CD4-positive, alpha-beta T cell treated with Interleukin-6 for 4 hours (primary cell): ENCODE data around the gene DACT3.

Source experiments
- DNase-seq: peaks from one replicate; pipeline ENCODE4 v3.0.0-alpha.2; 2020; ENCODE audit warnings: mixed read lengths

Gene DACT3

DNA sequence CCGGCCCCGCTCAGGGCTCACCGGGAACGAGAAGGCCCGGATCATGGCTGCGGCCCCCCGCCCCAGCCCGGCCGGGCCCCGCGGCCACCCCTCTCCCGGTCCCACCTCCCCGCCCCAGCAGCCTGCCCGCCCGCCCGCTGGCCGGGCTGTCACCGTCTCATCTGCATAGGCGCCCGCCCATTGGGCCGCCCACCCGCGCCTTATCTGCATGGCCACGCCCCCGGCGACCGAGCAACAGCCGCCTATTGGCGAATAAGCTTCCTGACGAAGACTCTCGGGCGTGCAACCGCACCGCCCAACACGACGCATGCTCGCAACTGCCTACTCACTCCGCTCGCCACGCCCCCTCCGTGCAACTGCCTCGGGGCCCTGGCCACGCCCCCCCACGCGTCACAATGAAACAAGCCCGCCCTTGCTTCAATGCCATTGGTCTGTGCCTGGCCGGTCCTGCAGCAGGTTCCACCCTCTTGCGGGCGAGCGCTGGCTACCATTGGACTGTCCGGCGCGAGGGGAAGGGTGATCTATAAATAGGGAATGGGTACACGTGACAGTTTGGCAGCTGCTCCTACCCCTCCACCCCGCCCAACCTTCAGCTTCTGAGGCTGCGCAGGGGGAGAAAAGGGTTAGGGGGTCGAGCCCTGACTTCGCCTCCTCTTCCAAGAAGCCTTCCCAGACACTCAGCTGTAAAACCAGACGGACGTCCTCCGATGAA is at the start of gene DACT3:
Gene DACT3, minus strand, starts transcription at position 163 of the 712 bp plus-strand sequence. Its CDS starts 118 bp downstream, at position 45.
- peak; percentile 100 for DNase-seq

GRCh38 chr19:46710687-46711086 is 49.7 kb upstream of the DACT3 start:
- no peak for DNase-seq

DNA sequence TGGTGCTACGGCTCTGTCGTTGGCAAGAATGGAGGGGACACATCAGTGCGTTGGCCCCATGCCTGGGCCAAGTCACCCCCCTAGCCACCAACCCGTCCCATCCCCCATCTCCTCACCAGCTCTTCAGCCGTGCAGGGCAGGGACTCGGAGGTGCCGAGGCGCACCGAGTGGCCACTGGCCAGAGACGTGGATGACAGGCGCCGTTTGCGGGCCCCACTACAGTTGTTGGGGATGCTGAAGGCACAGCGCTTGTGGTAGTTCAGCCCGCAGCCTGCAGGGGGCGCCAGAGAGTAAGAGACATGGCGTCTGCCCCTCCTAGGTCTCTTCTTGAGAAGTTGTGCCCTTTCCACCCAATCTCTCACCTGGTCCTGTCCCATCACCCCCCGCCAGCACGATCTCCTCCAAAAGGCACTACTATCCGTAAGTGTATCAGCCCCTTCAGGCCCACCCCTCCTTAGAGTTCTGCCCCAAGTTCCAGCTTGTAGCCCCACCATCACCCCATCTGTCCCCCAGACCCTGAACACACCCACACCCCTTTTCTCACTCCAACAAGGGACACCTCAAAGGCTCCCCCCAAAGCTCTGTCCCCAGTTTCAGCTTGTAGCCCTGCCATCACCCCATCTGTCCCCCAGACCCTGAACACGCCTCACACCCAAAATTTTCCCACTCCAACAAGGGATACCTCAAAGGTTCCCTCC is 43.5 kb upstream of the DACT3 start:
- DNase-seq = peak; percentile 88

DNA sequence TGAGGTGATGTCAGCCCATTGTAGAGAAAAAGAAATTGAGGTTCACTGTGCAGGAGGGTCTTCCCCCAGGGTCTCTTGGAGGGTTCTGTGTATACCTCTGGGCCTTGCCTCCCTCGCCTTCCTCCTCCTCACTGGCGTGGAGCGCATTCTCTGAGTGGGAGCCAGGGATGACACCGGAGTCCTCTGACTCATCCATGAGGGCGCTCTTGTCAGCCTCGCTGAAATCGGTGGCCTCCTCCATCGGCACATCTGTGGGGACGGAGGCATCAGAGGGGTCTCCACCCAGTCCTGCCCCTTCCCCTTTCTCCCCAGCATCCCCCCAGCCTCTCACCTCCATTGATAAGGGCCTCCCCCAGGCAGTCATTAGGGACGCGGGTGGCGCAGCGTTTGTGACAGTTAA is 39.7 kb upstream of the DACT3 start:
- no peak for DNase-seq

DNA sequence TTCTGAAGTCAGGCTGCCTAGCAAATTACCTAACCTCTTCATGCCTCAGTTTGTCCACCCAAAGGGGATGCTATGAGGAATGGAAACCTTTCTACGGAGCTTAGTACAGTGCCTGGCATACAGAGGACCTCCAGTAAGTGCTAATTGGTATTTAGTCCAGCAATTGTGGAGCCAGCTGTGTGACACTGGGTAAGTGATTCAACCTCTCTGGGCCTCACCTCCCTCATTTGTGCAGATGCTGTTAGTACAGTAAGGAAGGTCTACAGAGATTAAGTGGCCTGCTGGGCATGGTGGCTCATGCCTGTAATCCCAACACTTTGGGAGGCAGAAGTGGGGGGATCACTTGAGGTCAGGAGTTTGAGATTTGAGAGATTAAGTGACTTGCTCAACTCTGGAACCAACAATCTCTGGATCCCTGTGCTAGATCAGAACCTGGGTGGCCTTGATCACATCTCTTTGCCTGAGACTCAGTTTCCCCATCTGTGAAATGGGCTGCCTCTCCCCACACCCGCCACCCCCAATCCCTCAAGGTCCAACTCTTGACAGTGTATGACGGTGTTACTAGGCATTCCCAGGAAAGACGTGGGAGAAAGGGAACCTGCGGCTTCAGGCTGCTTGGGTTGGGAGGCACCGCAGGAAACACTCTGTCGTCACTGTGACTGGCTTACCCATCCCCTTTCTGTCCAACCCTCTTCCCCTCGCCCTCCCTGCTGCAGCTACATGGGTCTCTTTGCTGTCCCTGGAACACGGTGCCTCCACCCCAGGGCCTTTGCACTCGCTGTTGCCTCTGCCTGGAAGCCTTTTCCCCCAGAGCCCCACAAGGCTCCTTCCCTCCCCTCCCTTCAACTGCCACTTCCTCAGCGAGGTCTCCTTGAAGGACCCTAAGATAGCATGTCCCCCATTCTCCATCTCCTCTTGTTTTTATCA is 37.7 kb upstream of the DACT3 start:
- no peak for DNase-seq

DNA sequence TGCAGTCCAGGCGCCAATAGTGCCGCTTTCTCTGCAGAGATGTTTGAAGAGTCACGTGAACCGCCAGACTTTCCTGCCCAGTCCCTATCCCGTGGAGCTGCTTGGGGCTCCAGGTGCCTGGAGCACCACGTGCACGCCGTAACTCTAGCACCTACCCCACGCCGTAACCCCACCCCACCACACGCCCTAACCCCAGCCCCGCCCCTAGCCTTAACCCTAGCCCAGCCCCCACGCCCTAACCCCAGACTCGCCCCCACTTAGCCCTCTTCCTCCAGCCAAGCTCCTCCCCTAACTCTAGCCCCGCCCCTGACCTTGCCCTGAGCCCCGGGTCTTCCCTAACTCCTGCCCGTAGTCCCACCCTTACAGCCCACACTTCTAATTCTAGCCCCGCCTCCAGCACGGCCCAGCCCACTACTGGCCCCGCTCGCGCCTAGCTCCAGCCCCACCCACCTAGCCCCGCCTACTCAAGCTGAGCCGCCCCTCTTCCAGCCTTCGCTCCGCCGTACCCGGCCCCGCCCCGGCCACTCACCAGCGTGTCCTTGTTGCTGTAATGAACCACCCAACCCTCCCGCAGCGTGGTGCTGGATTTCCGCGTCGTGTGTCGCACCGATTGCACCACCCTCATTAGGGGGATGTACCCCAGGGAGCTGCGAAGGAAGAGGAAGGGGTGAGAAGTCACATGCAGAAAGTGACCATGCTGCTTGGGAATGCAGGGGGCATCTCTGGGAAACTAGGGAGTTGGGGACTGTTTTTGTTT is 36.4 kb upstream of the DACT3 start:
- DNase-seq = no peak

GRCh38 chr19:46696866-46697203 is 35.9 kb upstream of the DACT3 start:
- no peak for DNase-seq

- no peak for DNase-seq
Observed at GRCh38 chr19:46696052-46696451, 35.1 kb upstream of the DACT3 start.

DNA sequence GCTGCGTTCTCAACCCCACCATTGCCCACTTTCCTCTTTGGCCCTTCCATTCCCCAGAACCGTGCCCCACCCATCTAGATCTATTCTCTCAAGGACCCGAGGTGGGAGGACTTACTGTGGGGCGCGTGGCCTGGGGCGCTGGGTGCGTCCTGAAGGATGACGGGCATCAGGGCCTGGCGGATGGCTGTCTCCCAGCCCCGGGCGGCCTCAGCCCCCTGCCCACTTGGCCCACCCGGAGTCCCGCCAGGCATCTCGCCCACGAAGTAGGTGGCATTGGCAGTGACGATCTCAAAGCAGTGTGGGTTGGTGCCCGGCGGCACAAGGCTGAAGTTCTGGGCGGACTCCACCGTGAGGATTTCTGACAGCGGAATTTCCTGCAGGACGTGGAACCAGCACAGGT is 32.8 kb upstream of the DACT3 start:
- DNase-seq = no peak

GRCh38 chr19:46692918-46693722 is 32.1 kb upstream of the DACT3 start:
- no peak for DNase-seq

- no peak for DNase-seq
Observed at GRCh38 chr19:46691948-46692347, 31.0 kb upstream of the DACT3 start.

- DNase-seq = no peak
Observed at GRCh38 chr19:46691104-46691503, 30.1 kb upstream of the DACT3 start.

- no peak for DNase-seq
Observed at GRCh38 chr19:46689358-46689757, 28.4 kb upstream of the DACT3 start.

DNA sequence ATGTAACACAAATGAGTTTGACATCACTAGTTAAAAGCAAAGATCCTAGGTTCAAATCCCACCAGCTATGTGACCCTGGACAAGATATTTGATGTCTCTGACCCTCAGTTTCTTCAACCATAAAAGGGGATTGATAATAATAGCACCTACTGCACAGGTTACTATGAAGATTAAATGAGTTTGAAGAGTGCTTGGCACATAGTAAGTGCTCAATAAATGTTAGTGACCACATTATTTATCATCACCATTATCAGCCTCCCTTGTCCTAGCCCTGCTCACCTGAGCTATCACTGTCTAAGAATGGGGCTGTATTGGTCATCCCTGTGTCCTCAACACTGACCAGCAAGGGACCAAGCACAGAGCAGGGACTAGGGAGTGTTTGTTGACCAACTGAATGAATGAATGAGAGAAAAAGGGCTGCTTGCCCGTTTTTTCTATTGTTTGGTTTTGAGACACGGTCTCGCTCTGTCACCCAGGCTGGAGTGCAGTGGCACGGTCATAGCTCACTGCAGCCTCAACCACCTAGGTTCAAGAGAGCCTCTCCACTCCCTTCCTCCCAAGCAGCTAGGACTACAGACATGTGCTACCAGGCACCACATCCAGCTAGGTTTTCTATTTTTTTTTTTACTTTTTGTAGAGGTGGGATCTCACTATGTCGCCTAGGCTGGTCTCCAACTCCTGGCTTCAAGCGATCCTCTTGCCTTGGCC is 26.6 kb upstream of the DACT3 start:
- DNase-seq = no peak

DNA sequence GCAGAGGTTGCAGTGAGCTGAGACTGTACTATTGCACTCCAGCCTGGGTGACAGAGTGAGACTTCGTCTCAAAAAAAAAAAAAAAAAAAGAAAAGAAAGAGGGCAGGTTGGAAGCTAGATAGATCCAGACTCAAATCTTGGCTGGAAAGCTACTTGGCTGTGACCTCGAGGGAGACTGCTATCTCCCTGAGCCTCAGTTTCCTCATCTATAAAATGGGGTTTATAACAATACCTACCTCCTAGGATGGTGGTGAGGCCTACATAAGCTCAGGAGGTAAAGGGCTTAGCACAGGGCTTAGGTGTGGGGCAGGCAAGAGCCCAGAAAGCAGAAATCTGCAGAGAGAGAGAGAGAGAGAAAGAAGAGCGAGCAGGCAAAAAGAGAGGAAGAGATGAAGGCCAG is 24.2 kb upstream of the DACT3 start:
- DNase-seq = no peak

- DNase-seq = peak; percentile 54
Observed at GRCh38 chr19:46678110-46678732, 17.2 kb upstream of the DACT3 start.

DNA sequence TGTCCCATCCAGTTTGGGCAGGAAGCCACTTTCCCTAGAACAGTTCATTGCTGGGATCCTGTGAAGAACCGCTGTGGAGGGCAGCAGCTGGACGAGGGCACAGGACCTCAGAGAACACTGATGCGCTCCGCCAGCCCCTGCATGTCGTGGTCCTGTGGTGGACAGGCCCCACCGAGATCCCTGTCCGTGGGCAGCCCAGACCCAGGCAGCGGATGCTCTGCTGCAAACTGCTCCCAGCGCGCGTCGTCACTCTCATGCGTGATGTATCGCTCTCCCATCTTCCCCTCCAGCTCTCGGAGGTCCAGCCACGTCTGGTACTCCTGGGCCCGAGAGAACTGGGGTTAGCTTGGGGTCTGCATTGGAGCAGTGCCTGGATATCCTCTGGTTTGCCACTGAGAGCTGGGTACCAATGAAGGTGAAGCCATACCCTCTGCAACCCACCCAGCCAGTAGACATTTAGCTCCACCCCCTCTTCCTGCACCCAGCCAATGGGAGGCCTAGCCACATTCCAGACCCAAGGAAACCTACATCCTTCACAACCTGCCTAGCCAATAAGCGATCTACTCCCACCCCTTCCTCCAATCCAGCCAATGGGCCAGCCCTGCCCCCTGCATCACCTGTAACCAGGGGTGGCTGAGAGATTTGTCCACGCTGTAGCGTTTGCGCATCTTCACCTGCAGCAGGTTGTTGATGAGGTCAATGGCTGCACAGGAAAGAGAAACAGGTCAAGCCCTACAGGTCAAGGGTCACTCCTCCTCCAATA is 13.6 kb upstream of the DACT3 start:
- DNase-seq = no peak

DNA sequence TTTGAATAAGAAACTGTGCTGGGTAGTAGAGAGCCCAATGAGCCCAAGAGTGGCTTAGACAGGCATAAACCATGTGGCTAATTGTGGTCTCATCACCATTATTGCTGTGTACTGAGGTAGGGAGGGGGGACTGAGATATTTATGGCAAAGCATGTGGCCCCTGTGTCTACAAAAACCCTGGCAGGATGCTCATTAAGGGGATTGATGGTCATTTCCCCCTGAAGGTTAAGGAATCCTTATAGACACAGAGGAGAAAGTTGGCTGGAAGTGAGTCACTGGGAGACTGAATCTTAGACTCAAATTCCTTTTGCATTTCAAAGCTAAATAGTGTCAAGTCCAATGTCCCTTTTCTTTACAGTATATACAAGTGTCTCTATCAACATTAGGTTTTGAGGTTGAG is 9.8 kb upstream of the DACT3 start:
- no peak for DNase-seq

DNA sequence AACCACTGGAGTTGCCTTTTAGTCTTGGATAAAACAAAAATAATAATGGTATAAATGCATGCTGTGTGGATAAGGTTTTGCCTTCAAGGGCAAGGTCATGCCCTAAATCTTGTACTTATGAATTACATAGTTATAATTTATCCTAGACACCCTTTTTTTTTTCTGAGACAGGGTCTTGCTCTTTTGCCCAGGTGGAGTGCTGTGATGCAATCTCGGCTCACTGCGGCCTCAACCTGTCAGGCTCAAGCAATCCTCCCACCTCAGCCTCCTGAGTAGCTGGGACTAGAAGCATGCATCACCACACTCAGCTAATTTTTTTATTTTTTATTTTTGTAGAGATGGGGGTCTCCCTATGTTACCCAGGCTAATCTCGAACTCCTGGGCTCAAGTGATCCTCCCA is 7.7 kb upstream of the DACT3 start:
- no peak for DNase-seq

- no peak for DNase-seq
Observed at GRCh38 chr19:46665072-46665471, 4.1 kb upstream of the DACT3 start.
